ENCODE data around the gene LSG1. TPM values are rescaled to one million over a fixed set of nuclear protein-coding genes. Genes with fewer than 3 reads are reported as not detected.
A peak's percentile ranks its signal among the peaks of the same experiment; 100 is the strongest.

The LSG1 gene
- total RNA-seq, 1 donor from 2014 or later, result 41.2 TPM

- Mint-ChIP-seq H3K27ac (peak overlapping the region; percentile 4), H3K9me3 (peaks cover 3% of the 10 kb centered on the region), H3K36me3 (no peaks in the 10 kb centered on the region), H3K4me3 (no peak overlapping the region), H3K4me1 (peaks cover 38% of the 10 kb centered on the region), H3K27me3 (ENCODE audit: insufficient read depth, low read depth) (peaks cover 14% of the 10 kb centered on the region)
- peaks cover 21% of the 10 kb centered on the region for H3K27me3 ChIP-seq
- H3K27ac ChIP-seq, result no peak overlapping the region
- H3K79me2 ChIP-seq (ENCODE audit: low read depth), result no peaks in the 10 kb centered on the region
- H3K36me3 ChIP-seq, result no peaks in the 10 kb centered on the region
- H2AFZ ChIP-seq (replicated peaks), result no peak overlapping the region
- H4K20me1 ChIP-seq (ENCODE audit: low read depth), result no peaks in the 10 kb centered on the region
- peaks cover 5% of the 10 kb centered on the region for H3K4me1 ChIP-seq
- no peak overlapping the region for H3K9ac ChIP-seq
- TF ChIP-seq EZH2 (IDR thresholded peaks at IDR 0.05) (no peak), CTCF (IDR thresholded peaks at IDR 0.05) (no peak), EZH2phosphoT487 (IDR thresholded peaks at IDR 0.05) (no peak)
- H3K9me3 ChIP-seq (ENCODE audit: low read depth), result no peaks in the 10 kb centered on the region
- no peak for DNase-seq (ENCODE audit: low spot score)
- H3K4me3 ChIP-seq, result no peak overlapping the region
- H3K4me2 ChIP-seq, result no peak overlapping the region
- H3F3A ChIP-seq (ENCODE audit: low read depth), result peaks cover 11% of the 10 kb centered on the region
These were observed 18.7 kb upstream of the LSG1 start for GRCh38 chr3:194690501-194691372.

GRCh38 chr3:194689493-194689944 lies 17.5 kb upstream of the LSG1 start:
- H3K27ac Mint-ChIP-seq, result no peak overlapping the region
- H2AFZ ChIP-seq (replicated peaks), result no peak overlapping the region
- H3K4me3 Mint-ChIP-seq, result no peak overlapping the region

GRCh38 chr3:194688946-194689345 lies 17.0 kb upstream of the LSG1 start:
- H3K79me2 ChIP-seq (ENCODE audit: low read depth), result no peaks in the 10 kb centered on the region
- no peak overlapping the region for H2AFZ ChIP-seq (replicated peaks)
- H3K27ac Mint-ChIP-seq, result no peak overlapping the region
- H3K4me1 ChIP-seq, result peaks cover 5% of the 10 kb centered on the region
- H3K9ac ChIP-seq, result no peak overlapping the region
- H3K9me3 ChIP-seq (ENCODE audit: low read depth), result no peaks in the 10 kb centered on the region
- H3K27ac ChIP-seq, result no peak overlapping the region
- TF ChIP-seq CTCF (IDR thresholded peaks at IDR 0.05) (no peak), EZH2phosphoT487 (IDR thresholded peaks at IDR 0.05) (no peak), EZH2 (IDR thresholded peaks at IDR 0.05) (no peak)
- H3K4me3 Mint-ChIP-seq, result no peak overlapping the region
- no peaks in the 10 kb centered on the region for H4K20me1 ChIP-seq (ENCODE audit: low read depth)
- no peak overlapping the region for H3K4me2 ChIP-seq
- no peaks in the 10 kb centered on the region for H3K36me3 Mint-ChIP-seq
- H3K4me1 Mint-ChIP-seq, result peaks cover 47% of the 10 kb centered on the region
- H3K36me3 ChIP-seq, result no peaks in the 10 kb centered on the region
- peaks cover 24% of the 10 kb centered on the region for H3K27me3 Mint-ChIP-seq (ENCODE audit: insufficient read depth, low read depth)
- H3F3A ChIP-seq (ENCODE audit: low read depth), result peaks cover 19% of the 10 kb centered on the region
- H3K4me3 ChIP-seq, result no peak overlapping the region
- peaks cover 4% of the 10 kb centered on the region for H3K9me3 Mint-ChIP-seq
- peaks cover 39% of the 10 kb centered on the region for H3K27me3 ChIP-seq
- no peak for DNase-seq (ENCODE audit: low spot score)

More at GRCh38 chr3:194689493-194689944, 17.5 kb upstream of the LSG1 start:
- Histone ChIP-seq H3F3A (ENCODE audit: low read depth) (peaks cover 19% of the 10 kb centered on the region), H3K79me2 (ENCODE audit: low read depth) (no peaks in the 10 kb centered on the region), H3K9me3 (ENCODE audit: low read depth) (no peaks in the 10 kb centered on the region), H3K27ac (no peak overlapping the region), H3K9ac (no peak overlapping the region), H3K4me3 (no peak overlapping the region), H3K4me2 (no peak overlapping the region), H4K20me1 (ENCODE audit: low read depth) (no peaks in the 10 kb centered on the region), H3K36me3 (no peaks in the 10 kb centered on the region), H3K27me3 (peaks cover 34% of the 10 kb centered on the region), H3K4me1 (peaks cover 5% of the 10 kb centered on the region)
- no peak for DNase-seq (ENCODE audit: low spot score)
- H3K4me1 Mint-ChIP-seq, result peaks cover 47% of the 10 kb centered on the region
- no peaks in the 10 kb centered on the region for H3K36me3 Mint-ChIP-seq
- peaks cover 21% of the 10 kb centered on the region for H3K27me3 Mint-ChIP-seq (ENCODE audit: insufficient read depth, low read depth)
- TF ChIP-seq EZH2 (IDR thresholded peaks at IDR 0.05), result no peak
- no peak for TF ChIP-seq CTCF (IDR thresholded peaks at IDR 0.05)
- TF ChIP-seq EZH2phosphoT487 (IDR thresholded peaks at IDR 0.05), result no peak
- peaks cover 7% of the 10 kb centered on the region for H3K9me3 Mint-ChIP-seq

All from neural progenitor cell (in vitro differentiated cells).